ENCODE data around the gene ZNF124. TPM values are rescaled to one million over a fixed set of nuclear protein-coding genes. Genes with fewer than 3 reads are reported as not detected.

Gene ZNF124

GRCh38 chr1:247107694-247108093 is 64.1 kb downstream of the ZNF124 start:
- no peak overlapping the region for H3K18ac ChIP-seq (ENCODE audit: low read depth in 1 of 2, low read length in 2 of 2)
- H2BK120ac ChIP-seq (ENCODE audit: low read depth, low read length) = no peak overlapping the region
- 87% methylated on average over 7 of the region's 7 CpGs for WGBS
- no peak overlapping the region for H3K4ac ChIP-seq (ENCODE audit: low read depth in 1 of 2, low read length in 2 of 2)
- H3K14ac ChIP-seq (ENCODE audit: low read length in 2 of 2) = no peak overlapping the region
- no peaks in the 10 kb centered on the region for H3K9me3 ChIP-seq (ENCODE audit: control insufficient read depth, low read length)
- no peak for DNase-seq
- no peak overlapping the region for H4K91ac ChIP-seq (ENCODE audit: low read length)
- H2AK5ac ChIP-seq (ENCODE audit: low read length, severe bottlenecking) = no peak overlapping the region
- H2BK12ac ChIP-seq (ENCODE audit: low read length in 2 of 2) = no peak overlapping the region
- H3K36me3 ChIP-seq (ENCODE audit: control insufficient read depth in 1 of 2, insufficient read depth in 2 of 2, low read depth in 1 of 2, low read length in 2 of 2) = no peaks in the 10 kb centered on the region
- no peak overlapping the region for H3K4me2 ChIP-seq (ENCODE audit: low read length, poor library complexity, severe bottlenecking)
- H3K27ac ChIP-seq (ENCODE audit: low read length, poor library complexity, severe bottlenecking) = no peak overlapping the region
- H3K27me3 ChIP-seq (ENCODE audit: control insufficient read depth in 1 of 2, insufficient read depth in 1 of 2, low read length in 2 of 2) = no peaks in the 10 kb centered on the region
- no peak overlapping the region for H2BK15ac ChIP-seq (ENCODE audit: low read depth, poor library complexity, severe bottlenecking)
- H3K9ac ChIP-seq (ENCODE audit: low read length) = no peak overlapping the region
- H3K23ac ChIP-seq (ENCODE audit: low read length in 2 of 2) = no peak overlapping the region
- H2AFZ ChIP-seq (ENCODE audit: low read depth, low read length) = no peak overlapping the region
- H2BK5ac ChIP-seq (ENCODE audit: low read depth, low read length, poor library complexity, severe bottlenecking) = no peak overlapping the region
- peaks cover 18% of the 10 kb centered on the region for H3K4me1 ChIP-seq (ENCODE audit: control insufficient read depth, insufficient read depth, low read depth, low read length)
- no peak overlapping the region for H3K4me3 ChIP-seq (ENCODE audit: insufficient read depth in 1 of 2, low read depth in 1 of 2, low read length in 2 of 2)
- peaks cover 3% of the 10 kb centered on the region for H3K79me1 ChIP-seq (replicated peaks; ENCODE audit: low read length, poor library complexity, severe bottlenecking)
- no peak overlapping the region for H4K8ac ChIP-seq (ENCODE audit: low read length)

GRCh38 chr1:247105966-247106365 is 65.9 kb downstream of the ZNF124 start:
- Histone ChIP-seq H3K4ac (ENCODE audit: low read depth in 1 of 2, low read length in 2 of 2) (no peak overlapping the region), H3K4me1 (ENCODE audit: control insufficient read depth, insufficient read depth, low read depth, low read length) (peaks cover 4% of the 10 kb centered on the region)

More at GRCh38 chr1:247105966-247106365, 65.9 kb downstream of the ZNF124 start:
- H3K79me1 ChIP-seq (replicated peaks; ENCODE audit: low read length, poor library complexity, severe bottlenecking) = peaks cover 2% of the 10 kb centered on the region
- no peak for DNase-seq
- H3K18ac ChIP-seq (ENCODE audit: low read depth in 1 of 2, low read length in 2 of 2) = no peak overlapping the region
- no peak overlapping the region for H2AK5ac ChIP-seq (ENCODE audit: low read length, severe bottlenecking)
- no peak overlapping the region for H3K14ac ChIP-seq (ENCODE audit: low read length in 2 of 2)
- H3K23ac ChIP-seq (ENCODE audit: low read length in 2 of 2) = no peak overlapping the region
- 95% methylated on average over 12 of the region's 15 CpGs for WGBS
- H3K4me3 ChIP-seq (ENCODE audit: insufficient read depth in 1 of 2, low read depth in 1 of 2, low read length in 2 of 2) = no peak overlapping the region
- H2BK120ac ChIP-seq (ENCODE audit: low read depth, low read length) = no peak overlapping the region
- H3K27me3 ChIP-seq (ENCODE audit: control insufficient read depth in 1 of 2, insufficient read depth in 1 of 2, low read length in 2 of 2) = no peaks in the 10 kb centered on the region
- no peak overlapping the region for H2AFZ ChIP-seq (ENCODE audit: low read depth, low read length)
- no peak overlapping the region for H4K91ac ChIP-seq (ENCODE audit: low read length)
- H2BK12ac ChIP-seq (ENCODE audit: low read length in 2 of 2) = no peak overlapping the region
- peaks cover 0 to 12% of the 10 kb centered on the region in 2 experiments for H3K36me3 ChIP-seq (ENCODE audit: control insufficient read depth in 1 of 2, insufficient read depth in 2 of 2, low read depth in 1 of 2, low read length in 2 of 2)
- no peak overlapping the region for H4K8ac ChIP-seq (ENCODE audit: low read length)
- H2BK15ac ChIP-seq (ENCODE audit: low read depth, poor library complexity, severe bottlenecking) = no peak overlapping the region
- H3K27ac ChIP-seq (ENCODE audit: low read length, poor library complexity, severe bottlenecking) = no peak overlapping the region
- peaks cover 13% of the 10 kb centered on the region for H3K9me3 ChIP-seq (ENCODE audit: control insufficient read depth, low read length)
- no peak overlapping the region for H2BK5ac ChIP-seq (ENCODE audit: low read depth, low read length, poor library complexity, severe bottlenecking)
- H3K9ac ChIP-seq (ENCODE audit: low read length) = no peak overlapping the region
- H3K4me2 ChIP-seq (ENCODE audit: low read length, poor library complexity, severe bottlenecking) = no peak overlapping the region

Small RNAs within 50 kb of the gene (small RNA-seq; reads per million reads assigned to genes)
- gene AL390728.3 (ENCODE audit: low read depth) (not detected), gene RNA5SP82 (ENCODE audit: low read depth) (not detected)
